Measurements from ENCODE around the gene SYT1. TPM values are rescaled to one million over a fixed set of nuclear protein-coding genes. Genes with fewer than 3 reads are reported as not detected.

The SYT1 gene
- total RNA-seq, 1 donor from 2014 or later, result 2.1 TPM

GRCh38 chr12:79252358-79253075, 387.9 kb downstream of the SYT1 start:
- Histone ChIP-seq H3K27me3 (ENCODE audit: control insufficient read depth in 3 of 3, insufficient read depth in 3 of 3, low read length in 3 of 3) (no peaks in the 10 kb centered on the region), H3K9me3 (ENCODE audit: control insufficient read depth in 3 of 3, low read length in 3 of 3) (peaks cover 0 to 5% (median 0%) of the 10 kb centered on the region in 3 donors), H3K36me3 (ENCODE audit: control insufficient read depth in 3 of 3, insufficient read depth in 3 of 3, low read length in 3 of 3) (no peaks in the 10 kb centered on the region), H3K27ac (ENCODE audit: low read depth, low read length) (no peak overlapping the region), H3K9ac (ENCODE audit: low read depth in 1 of 3, low read length in 3 of 3) (no peak overlapping the region), H3K4me1 (ENCODE audit: control insufficient read depth in 3 of 3, insufficient read depth in 3 of 3, low read length in 3 of 3) (no peaks in the 10 kb centered on the region), H3K4me3 (ENCODE audit: low read length in 3 of 3) (no peak overlapping the region)

- Histone ChIP-seq H3K4me3 (ENCODE audit: low read length in 3 of 3) (no peak overlapping the region), H3K4me1 (ENCODE audit: control insufficient read depth in 3 of 3, insufficient read depth in 3 of 3, low read length in 3 of 3) (no peaks in the 10 kb centered on the region), H3K36me3 (ENCODE audit: control insufficient read depth in 3 of 3, insufficient read depth in 3 of 3, low read length in 3 of 3) (no peaks in the 10 kb centered on the region), H3K9me3 (ENCODE audit: control insufficient read depth in 3 of 3, low read length in 3 of 3) (peaks cover 0 to 5% (median 0%) of the 10 kb centered on the region in 3 donors), H3K27ac (ENCODE audit: low read depth, low read length) (no peak overlapping the region), H3K9ac (ENCODE audit: low read depth in 1 of 3, low read length in 3 of 3) (no peak overlapping the region), H3K27me3 (ENCODE audit: control insufficient read depth in 3 of 3, insufficient read depth in 3 of 3, low read length in 3 of 3) (no peaks in the 10 kb centered on the region)
Measured at GRCh38 chr12:79255288-79255687, 390.7 kb downstream of the SYT1 start.

GRCh38 chr12:79260923-79261322, 396.3 kb downstream of the SYT1 start:
- Histone ChIP-seq H3K4me1 (ENCODE audit: control insufficient read depth in 3 of 3, insufficient read depth in 3 of 3, low read length in 3 of 3) (no peaks in the 10 kb centered on the region), H3K4me3 (ENCODE audit: low read length in 3 of 3) (no peak overlapping the region), H3K27me3 (ENCODE audit: control insufficient read depth in 3 of 3, insufficient read depth in 3 of 3, low read length in 3 of 3) (no peaks in the 10 kb centered on the region), H3K27ac (ENCODE audit: low read depth, low read length) (no peak overlapping the region), H3K36me3 (ENCODE audit: control insufficient read depth in 3 of 3, insufficient read depth in 3 of 3, low read length in 3 of 3) (no peaks in the 10 kb centered on the region), H3K9me3 (ENCODE audit: control insufficient read depth in 3 of 3, low read length in 3 of 3) (no peaks in the 10 kb centered on the region), H3K9ac (ENCODE audit: low read depth in 1 of 3, low read length in 3 of 3) (no peak overlapping the region)

GRCh38 chr12:79262938-79263337, 398.4 kb downstream of the SYT1 start:
- Histone ChIP-seq H3K4me1 (ENCODE audit: control insufficient read depth in 3 of 3, insufficient read depth in 3 of 3, low read length in 3 of 3) (no peaks in the 10 kb centered on the region), H3K36me3 (ENCODE audit: control insufficient read depth in 3 of 3, insufficient read depth in 3 of 3, low read length in 3 of 3) (no peaks in the 10 kb centered on the region), H3K4me3 (ENCODE audit: low read length in 3 of 3) (no peak overlapping the region), H3K27ac (ENCODE audit: low read depth, low read length) (no peak overlapping the region), H3K9ac (ENCODE audit: low read depth in 1 of 3, low read length in 3 of 3) (no peak overlapping the region), H3K27me3 (ENCODE audit: control insufficient read depth in 3 of 3, insufficient read depth in 3 of 3, low read length in 3 of 3) (no peaks in the 10 kb centered on the region), H3K9me3 (ENCODE audit: control insufficient read depth in 3 of 3, low read length in 3 of 3) (no peaks in the 10 kb centered on the region)

GRCh38 chr12:79266343-79267144, 402.0 kb downstream of the SYT1 start:
- no peaks in the 10 kb centered on the region for H3K4me1 ChIP-seq (ENCODE audit: control insufficient read depth in 3 of 3, insufficient read depth in 3 of 3, low read length in 3 of 3)
- H3K9ac ChIP-seq (ENCODE audit: low read depth in 1 of 3, low read length in 3 of 3), result no peak overlapping the region
- no peaks in the 10 kb centered on the region for H3K36me3 ChIP-seq (ENCODE audit: control insufficient read depth in 3 of 3, insufficient read depth in 3 of 3, low read length in 3 of 3)
- H3K27me3 ChIP-seq (ENCODE audit: control insufficient read depth in 3 of 3, insufficient read depth in 3 of 3, low read length in 3 of 3), result no peaks in the 10 kb centered on the region
- H3K9me3 ChIP-seq (ENCODE audit: control insufficient read depth in 3 of 3, low read length in 3 of 3), result no peaks in the 10 kb centered on the region
- no peak overlapping the region for H3K27ac ChIP-seq (ENCODE audit: low read depth, low read length)
- H3K4me3 ChIP-seq (ENCODE audit: low read length in 3 of 3), result no peak overlapping the region

GRCh38 chr12:79267580-79267979, 403.0 kb downstream of the SYT1 start:
- H3K9me3 ChIP-seq (ENCODE audit: control insufficient read depth in 3 of 3, low read length in 3 of 3), result no peaks in the 10 kb centered on the region
- H3K9ac ChIP-seq (ENCODE audit: low read depth in 1 of 3, low read length in 3 of 3), result no peak overlapping the region
- H3K4me1 ChIP-seq (ENCODE audit: control insufficient read depth in 3 of 3, insufficient read depth in 3 of 3, low read length in 3 of 3), result no peaks in the 10 kb centered on the region
- no peak overlapping the region for H3K4me3 ChIP-seq (ENCODE audit: low read length in 3 of 3)
- no peaks in the 10 kb centered on the region for H3K27me3 ChIP-seq (ENCODE audit: control insufficient read depth in 3 of 3, insufficient read depth in 3 of 3, low read length in 3 of 3)
- no peaks in the 10 kb centered on the region for H3K36me3 ChIP-seq (ENCODE audit: control insufficient read depth in 3 of 3, insufficient read depth in 3 of 3, low read length in 3 of 3)
- no peak overlapping the region for H3K27ac ChIP-seq (ENCODE audit: low read depth, low read length)

GRCh38 chr12:79274501-79275064, 410.0 kb downstream of the SYT1 start:
- Histone ChIP-seq H3K27me3 (ENCODE audit: control insufficient read depth in 3 of 3, insufficient read depth in 3 of 3, low read length in 3 of 3) (no peaks in the 10 kb centered on the region), H3K4me3 (ENCODE audit: low read length in 3 of 3) (no peak overlapping the region), H3K36me3 (ENCODE audit: control insufficient read depth in 3 of 3, insufficient read depth in 3 of 3, low read length in 3 of 3) (no peaks in the 10 kb centered on the region), H3K4me1 (ENCODE audit: control insufficient read depth in 3 of 3, insufficient read depth in 3 of 3, low read length in 3 of 3) (no peaks in the 10 kb centered on the region), H3K9me3 (ENCODE audit: control insufficient read depth in 3 of 3, low read length in 3 of 3) (no peaks in the 10 kb centered on the region), H3K27ac (ENCODE audit: low read depth, low read length) (no peak overlapping the region), H3K9ac (ENCODE audit: low read depth in 1 of 3, low read length in 3 of 3) (no peak overlapping the region)

- no peak overlapping the region for H3K4me3 ChIP-seq (ENCODE audit: low read length in 3 of 3)
- no peaks in the 10 kb centered on the region for H3K36me3 ChIP-seq (ENCODE audit: control insufficient read depth in 3 of 3, insufficient read depth in 3 of 3, low read length in 3 of 3)
- H3K9me3 ChIP-seq (ENCODE audit: control insufficient read depth in 3 of 3, low read length in 3 of 3), result no peaks in the 10 kb centered on the region
- no peaks in the 10 kb centered on the region for H3K27me3 ChIP-seq (ENCODE audit: control insufficient read depth in 3 of 3, insufficient read depth in 3 of 3, low read length in 3 of 3)
- no peaks in the 10 kb centered on the region for H3K4me1 ChIP-seq (ENCODE audit: control insufficient read depth in 3 of 3, insufficient read depth in 3 of 3, low read length in 3 of 3)
- H3K27ac ChIP-seq (ENCODE audit: low read depth, low read length), result no peak overlapping the region
- H3K9ac ChIP-seq (ENCODE audit: low read depth in 1 of 3, low read length in 3 of 3), result no peak overlapping the region
Measured at GRCh38 chr12:79275631-79276030, 411.1 kb downstream of the SYT1 start.

GRCh38 chr12:79283364-79283763, 418.8 kb downstream of the SYT1 start:
- no peak overlapping the region for H3K4me3 ChIP-seq (ENCODE audit: low read length in 3 of 3)

GRCh38 chr12:79288911-79289310, 424.3 kb downstream of the SYT1 start:
- Histone ChIP-seq H3K4me1 (ENCODE audit: control insufficient read depth in 3 of 3, insufficient read depth in 3 of 3, low read length in 3 of 3) (no peaks in the 10 kb centered on the region), H3K4me3 (ENCODE audit: low read length in 3 of 3) (no peak overlapping the region), H3K27me3 (ENCODE audit: control insufficient read depth in 3 of 3, insufficient read depth in 3 of 3, low read length in 3 of 3) (no peaks in the 10 kb centered on the region), H3K27ac (ENCODE audit: low read depth, low read length) (no peak overlapping the region), H3K36me3 (ENCODE audit: control insufficient read depth in 3 of 3, insufficient read depth in 3 of 3, low read length in 3 of 3) (no peaks in the 10 kb centered on the region), H3K9ac (ENCODE audit: low read depth in 1 of 3, low read length in 3 of 3) (no peak overlapping the region), H3K9me3 (ENCODE audit: control insufficient read depth in 3 of 3, low read length in 3 of 3) (no peaks in the 10 kb centered on the region)

More at GRCh38 chr12:79283364-79283763, 418.8 kb downstream of the SYT1 start:
- H3K27me3 ChIP-seq (ENCODE audit: control insufficient read depth in 3 of 3, insufficient read depth in 3 of 3, low read length in 3 of 3), result no peaks in the 10 kb centered on the region
- no peak overlapping the region for H3K9ac ChIP-seq (ENCODE audit: low read depth in 1 of 3, low read length in 3 of 3)
- H3K9me3 ChIP-seq (ENCODE audit: control insufficient read depth in 3 of 3, low read length in 3 of 3), result no peaks in the 10 kb centered on the region
- no peak overlapping the region for H3K27ac ChIP-seq (ENCODE audit: low read depth, low read length)
- H3K36me3 ChIP-seq (ENCODE audit: control insufficient read depth in 3 of 3, insufficient read depth in 3 of 3, low read length in 3 of 3), result no peaks in the 10 kb centered on the region
- H3K4me1 ChIP-seq (ENCODE audit: control insufficient read depth in 3 of 3, insufficient read depth in 3 of 3, low read length in 3 of 3), result no peaks in the 10 kb centered on the region
